Measurements from ENCODE around the gene SLC47A2.

The SLC47A2 gene

GRCh38 chr17:19727501-19728078 lies 11.2 kb upstream of the SLC47A2 start:
- no peak for DNase-seq

GRCh38 chr17:19726631-19727376 lies 10.4 kb upstream of the SLC47A2 start:
- DNase-seq, result no peak

GRCh38 chr17:19725486-19725885 lies 9.1 kb upstream of the SLC47A2 start:
- DNase-seq, result no peak

- peak; percentile 49 for DNase-seq
Observed at GRCh38 chr17:19724501-19725420, 8.4 kb upstream of the SLC47A2 start.

- no peak for DNase-seq
Observed at GRCh38 chr17:19723964-19724363, 7.6 kb upstream of the SLC47A2 start.

GRCh38 chr17:19720631-19721426 lies 4.4 kb upstream of the SLC47A2 start:
- DNase-seq, result no peak

- no peak for DNase-seq
Observed at GRCh38 chr17:19720210-19720475, 3.8 kb upstream of the SLC47A2 start.

GRCh38 chr17:19719355-19720209 lies 3.2 kb upstream of the SLC47A2 start:
- DNase-seq, result no peak

GRCh38 chr17:19718613-19719354 lies 2.4 kb upstream of the SLC47A2 start:
- DNase-seq, result no peak

- DNase-seq, result no peak
Observed at GRCh38 chr17:19718041-19718612, 1.7 kb upstream of the SLC47A2 start.

- no peak for DNase-seq
Observed at GRCh38 chr17:19717411-19717908, 1.1 kb upstream of the SLC47A2 start.

- no peak for DNase-seq
Observed at GRCh38 chr17:19717031-19717360, 612 bp upstream of the SLC47A2 start.

- no peak for DNase-seq
Observed at GRCh38 chr17:19714542-19715411, 1.6 kb downstream of the SLC47A2 start.

GRCh38 chr17:19713901-19714361 lies 2.5 kb downstream of the SLC47A2 start:
- DNase-seq, result no peak

GRCh38 chr17:19713462-19713861 lies 2.9 kb downstream of the SLC47A2 start:
- no peak for DNase-seq

GRCh38 chr17:19712436-19713004 lies 3.9 kb downstream of the SLC47A2 start:
- DNase-seq, result no peak

GRCh38 chr17:19709841-19710240 lies 6.5 kb downstream of the SLC47A2 start:
- DNase-seq, result no peak

GRCh38 chr17:19708431-19709175 lies 7.8 kb downstream of the SLC47A2 start:
- no peak for DNase-seq

All from CD4-positive, alpha-beta T cell treated with Interleukin-12 subunit alpha and Interleukin-12 subunit beta, for 1 hour (primary cell).